ENCODE data around the gene NXT1. TPM values are rescaled to one million over a fixed set of nuclear protein-coding genes. Genes with fewer than 3 reads are reported as not detected.

Gene NXT1
- total and polyA plus RNA-seq, 2 experiments from 2014 or later = 30.2 to 34.4 TPM

DNA sequence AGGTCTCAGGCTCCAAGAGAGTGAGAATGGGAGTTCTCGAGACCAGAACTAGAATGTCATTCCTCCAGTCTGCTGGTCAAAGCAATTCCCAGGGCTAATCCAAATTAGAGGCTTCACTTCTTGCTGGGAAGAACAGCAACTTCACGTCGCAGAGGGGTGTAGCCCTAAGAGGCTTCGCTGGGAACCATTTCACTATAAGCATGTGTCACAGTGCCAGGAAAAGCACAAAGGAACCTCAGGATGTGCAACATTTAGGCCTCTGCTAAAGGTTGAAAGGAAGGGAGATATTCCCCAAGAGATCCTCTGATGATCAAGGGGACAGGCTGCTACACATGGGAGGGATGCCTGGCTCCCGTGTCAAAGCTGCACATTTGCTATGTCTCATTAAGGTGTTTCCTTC, 35.9 kb upstream of the NXT1 start (continued):
- TF ChIP-seq, protein P1, sequence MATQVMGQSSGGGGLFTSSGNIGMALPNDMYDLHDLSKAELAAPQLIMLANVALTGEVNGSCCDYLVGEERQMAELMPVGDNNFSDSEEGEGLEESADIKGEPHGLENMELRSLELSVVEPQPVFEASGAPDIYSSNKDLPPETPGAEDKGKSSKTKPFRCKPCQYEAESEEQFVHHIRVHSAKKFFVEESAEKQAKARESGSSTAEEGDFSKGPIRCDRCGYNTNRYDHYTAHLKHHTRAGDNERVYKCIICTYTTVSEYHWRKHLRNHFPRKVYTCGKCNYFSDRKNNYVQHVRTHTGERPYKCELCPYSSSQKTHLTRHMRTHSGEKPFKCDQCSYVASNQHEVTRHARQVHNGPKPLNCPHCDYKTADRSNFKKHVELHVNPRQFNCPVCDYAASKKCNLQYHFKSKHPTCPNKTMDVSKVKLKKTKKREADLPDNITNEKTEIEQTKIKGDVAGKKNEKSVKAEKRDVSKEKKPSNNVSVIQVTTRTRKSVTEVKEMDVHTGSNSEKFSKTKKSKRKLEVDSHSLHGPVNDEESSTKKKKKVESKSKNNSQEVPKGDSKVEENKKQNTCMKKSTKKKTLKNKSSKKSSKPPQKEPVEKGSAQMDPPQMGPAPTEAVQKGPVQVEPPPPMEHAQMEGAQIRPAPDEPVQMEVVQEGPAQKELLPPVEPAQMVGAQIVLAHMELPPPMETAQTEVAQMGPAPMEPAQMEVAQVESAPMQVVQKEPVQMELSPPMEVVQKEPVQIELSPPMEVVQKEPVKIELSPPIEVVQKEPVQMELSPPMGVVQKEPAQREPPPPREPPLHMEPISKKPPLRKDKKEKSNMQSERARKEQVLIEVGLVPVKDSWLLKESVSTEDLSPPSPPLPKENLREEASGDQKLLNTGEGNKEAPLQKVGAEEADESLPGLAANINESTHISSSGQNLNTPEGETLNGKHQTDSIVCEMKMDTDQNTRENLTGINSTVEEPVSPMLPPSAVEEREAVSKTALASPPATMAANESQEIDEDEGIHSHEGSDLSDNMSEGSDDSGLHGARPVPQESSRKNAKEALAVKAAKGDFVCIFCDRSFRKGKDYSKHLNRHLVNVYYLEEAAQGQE (IDR thresholded peaks at IDR 0.05; ENCODE audit: unreplicated experiment) = no peak

DNA sequence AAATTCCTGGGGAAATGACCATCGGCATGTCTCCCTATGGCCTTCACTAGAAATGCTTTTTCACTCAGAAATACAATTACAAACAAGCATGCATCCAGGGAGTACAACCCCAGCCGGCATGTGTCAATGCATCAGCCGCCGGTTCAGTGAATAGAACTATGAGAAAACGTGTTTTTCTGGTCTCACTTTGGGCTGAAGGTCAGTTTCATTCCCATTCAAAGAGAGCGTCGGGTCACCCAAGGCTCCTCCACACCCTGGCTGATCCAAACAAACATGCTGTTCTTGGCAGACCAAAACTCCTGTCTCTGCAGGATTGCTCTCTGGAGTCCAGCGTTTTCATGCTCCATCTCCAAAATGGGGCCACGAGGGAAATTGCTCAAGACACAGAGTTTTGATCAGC, 35.5 kb upstream of the NXT1 start:
- Mint-ChIP-seq H3K27me3 (ENCODE audit: insufficient read depth, low read depth, poor library complexity) (peaks cover 3% of the 10 kb centered on the region), H3K4me1 (no peaks in the 10 kb centered on the region), H3K9me3 (no peaks in the 10 kb centered on the region; the same call in 2 of the 3 replicates), H3K27ac (no peak overlapping the region), H3K36me3 (ENCODE audit: low read depth) (no peaks in the 10 kb centered on the region; the same call in 2 of the 3 replicates), H3K4me3 (no peak overlapping the region)
- no peaks in the 10 kb centered on the region for H4K20me1 ChIP-seq (replicated peaks; ENCODE audit: insufficient read depth)
- H3K79me2 ChIP-seq (replicated peaks; ENCODE audit: insufficient read depth) = no peaks in the 10 kb centered on the region
- no peaks in the 10 kb centered on the region for H3K27me3 ChIP-seq (ENCODE audit: insufficient read depth)
- DNase-seq (ENCODE audit: low spot score) = no peak
- no peak for ATAC-seq
- H3K36me3 ChIP-seq (ENCODE audit: insufficient read depth) = no peaks in the 10 kb centered on the region
- no peaks in the 10 kb centered on the region for H3F3A ChIP-seq (replicated peaks; ENCODE audit: low read depth)
- H2AFZ ChIP-seq = no peak overlapping the region
- H3K27ac ChIP-seq (ENCODE audit: low read depth) = no peak overlapping the region
- no peaks in the 10 kb centered on the region for H3K4me1 ChIP-seq (ENCODE audit: insufficient read depth)
- no peak overlapping the region for H3K4me3 ChIP-seq
- no peaks in the 10 kb centered on the region for H3K9me2 ChIP-seq (ENCODE audit: insufficient read depth)
- H3K4me2 ChIP-seq = no peak overlapping the region
- TF ChIP-seq EZH2 (IDR thresholded peaks at IDR 0.05; ENCODE audit: low read depth, unreplicated experiment) = no peak
- no peak for TF ChIP-seq POLR2AphosphoS5 (IDR thresholded peaks at IDR 0.05; ENCODE audit: low read depth)
- no peak for TF ChIP-seq JUNB (IDR thresholded peaks at IDR 0.05; ENCODE audit: unreplicated experiment)
- TF ChIP-seq CREB1 (CRISPR knock-in tag; IDR thresholded peaks at IDR 0.05; ENCODE audit: low read depth) = no peak
- no peak for TF ChIP-seq EZH2phosphoT487 (IDR thresholded peaks at IDR 0.05; ENCODE audit: unreplicated experiment)
- TF ChIP-seq, protein P2, sequence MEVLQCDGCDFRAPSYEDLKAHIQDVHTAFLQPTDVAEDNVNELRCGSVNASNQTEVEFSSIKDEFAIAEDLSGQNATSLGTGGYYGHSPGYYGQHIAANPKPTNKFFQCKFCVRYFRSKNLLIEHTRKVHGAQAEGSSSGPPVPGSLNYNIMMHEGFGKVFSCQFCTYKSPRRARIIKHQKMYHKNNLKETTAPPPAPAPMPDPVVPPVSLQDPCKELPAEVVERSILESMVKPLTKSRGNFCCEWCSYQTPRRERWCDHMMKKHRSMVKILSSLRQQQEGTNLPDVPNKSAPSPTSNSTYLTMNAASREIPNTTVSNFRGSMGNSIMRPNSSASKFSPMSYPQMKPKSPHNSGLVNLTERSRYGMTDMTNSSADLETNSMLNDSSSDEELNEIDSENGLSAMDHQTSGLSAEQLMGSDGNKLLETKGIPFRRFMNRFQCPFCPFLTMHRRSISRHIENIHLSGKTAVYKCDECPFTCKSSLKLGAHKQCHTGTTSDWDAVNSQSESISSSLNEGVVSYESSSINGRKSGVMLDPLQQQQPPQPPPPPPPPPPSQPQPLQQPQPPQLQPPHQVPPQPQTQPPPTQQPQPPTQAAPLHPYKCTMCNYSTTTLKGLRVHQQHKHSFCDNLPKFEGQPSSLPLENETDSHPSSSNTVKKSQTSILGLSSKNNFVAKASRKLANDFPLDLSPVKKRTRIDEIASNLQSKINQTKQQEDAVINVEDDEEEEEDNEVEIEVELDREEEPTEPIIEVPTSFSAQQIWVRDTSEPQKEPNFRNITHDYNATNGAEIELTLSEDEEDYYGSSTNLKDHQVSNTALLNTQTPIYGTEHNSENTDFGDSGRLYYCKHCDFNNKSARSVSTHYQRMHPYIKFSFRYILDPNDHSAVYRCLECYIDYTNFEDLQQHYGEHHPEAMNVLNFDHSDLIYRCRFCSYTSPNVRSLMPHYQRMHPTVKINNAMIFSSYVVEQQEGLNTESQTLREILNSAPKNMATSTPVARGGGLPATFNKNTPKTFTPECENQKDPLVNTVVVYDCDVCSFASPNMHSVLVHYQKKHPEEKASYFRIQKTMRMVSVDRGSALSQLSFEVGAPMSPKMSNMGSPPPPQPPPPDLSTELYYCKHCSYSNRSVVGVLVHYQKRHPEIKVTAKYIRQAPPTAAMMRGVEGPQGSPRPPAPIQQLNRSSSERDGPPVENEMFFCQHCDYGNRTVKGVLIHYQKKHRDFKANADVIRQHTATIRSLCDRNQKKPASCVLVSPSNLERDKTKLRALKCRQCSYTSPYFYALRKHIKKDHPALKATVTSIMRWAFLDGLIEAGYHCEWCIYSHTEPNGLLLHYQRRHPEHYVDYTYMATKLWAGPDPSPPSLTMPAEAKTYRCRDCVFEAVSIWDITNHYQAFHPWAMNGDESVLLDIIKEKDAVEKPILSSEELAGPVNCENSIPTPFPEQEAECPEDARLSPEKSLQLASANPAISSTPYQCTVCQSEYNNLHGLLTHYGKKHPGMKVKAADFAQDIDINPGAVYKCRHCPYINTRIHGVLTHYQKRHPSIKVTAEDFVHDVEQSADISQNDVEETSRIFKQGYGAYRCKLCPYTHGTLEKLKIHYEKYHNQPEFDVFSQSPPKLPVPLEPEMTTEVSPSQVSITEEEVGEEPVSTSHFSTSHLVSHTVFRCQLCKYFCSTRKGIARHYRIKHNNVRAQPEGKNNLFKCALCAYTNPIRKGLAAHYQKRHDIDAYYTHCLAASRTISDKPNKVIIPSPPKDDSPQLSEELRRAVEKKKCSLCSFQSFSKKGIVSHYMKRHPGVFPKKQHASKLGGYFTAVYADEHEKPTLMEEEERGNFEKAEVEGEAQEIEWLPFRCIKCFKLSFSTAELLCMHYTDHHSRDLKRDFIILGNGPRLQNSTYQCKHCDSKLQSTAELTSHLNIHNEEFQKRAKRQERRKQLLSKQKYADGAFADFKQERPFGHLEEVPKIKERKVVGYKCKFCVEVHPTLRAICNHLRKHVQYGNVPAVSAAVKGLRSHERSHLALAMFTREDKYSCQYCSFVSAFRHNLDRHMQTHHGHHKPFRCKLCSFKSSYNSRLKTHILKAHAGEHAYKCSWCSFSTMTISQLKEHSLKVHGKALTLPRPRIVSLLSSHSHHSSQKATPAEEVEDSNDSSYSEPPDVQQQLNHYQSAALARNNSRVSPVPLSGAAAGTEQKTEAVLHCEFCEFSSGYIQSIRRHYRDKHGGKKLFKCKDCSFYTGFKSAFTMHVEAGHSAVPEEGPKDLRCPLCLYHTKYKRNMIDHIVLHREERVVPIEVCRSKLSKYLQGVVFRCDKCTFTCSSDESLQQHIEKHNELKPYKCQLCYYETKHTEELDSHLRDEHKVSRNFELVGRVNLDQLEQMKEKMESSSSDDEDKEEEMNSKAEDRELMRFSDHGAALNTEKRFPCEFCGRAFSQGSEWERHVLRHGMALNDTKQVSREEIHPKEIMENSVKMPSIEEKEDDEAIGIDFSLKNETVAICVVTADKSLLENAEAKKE (CRISPR knock-in tag; IDR thresholded peaks at IDR 0.05) = no peak
- TF ChIP-seq, protein P3, sequence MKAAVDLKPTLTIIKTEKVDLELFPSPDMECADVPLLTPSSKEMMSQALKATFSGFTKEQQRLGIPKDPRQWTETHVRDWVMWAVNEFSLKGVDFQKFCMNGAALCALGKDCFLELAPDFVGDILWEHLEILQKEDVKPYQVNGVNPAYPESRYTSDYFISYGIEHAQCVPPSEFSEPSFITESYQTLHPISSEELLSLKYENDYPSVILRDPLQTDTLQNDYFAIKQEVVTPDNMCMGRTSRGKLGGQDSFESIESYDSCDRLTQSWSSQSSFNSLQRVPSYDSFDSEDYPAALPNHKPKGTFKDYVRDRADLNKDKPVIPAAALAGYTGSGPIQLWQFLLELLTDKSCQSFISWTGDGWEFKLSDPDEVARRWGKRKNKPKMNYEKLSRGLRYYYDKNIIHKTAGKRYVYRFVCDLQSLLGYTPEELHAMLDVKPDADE (IDR thresholded peaks at IDR 0.05) = no peak
- TF ChIP-seq, protein P4, sequence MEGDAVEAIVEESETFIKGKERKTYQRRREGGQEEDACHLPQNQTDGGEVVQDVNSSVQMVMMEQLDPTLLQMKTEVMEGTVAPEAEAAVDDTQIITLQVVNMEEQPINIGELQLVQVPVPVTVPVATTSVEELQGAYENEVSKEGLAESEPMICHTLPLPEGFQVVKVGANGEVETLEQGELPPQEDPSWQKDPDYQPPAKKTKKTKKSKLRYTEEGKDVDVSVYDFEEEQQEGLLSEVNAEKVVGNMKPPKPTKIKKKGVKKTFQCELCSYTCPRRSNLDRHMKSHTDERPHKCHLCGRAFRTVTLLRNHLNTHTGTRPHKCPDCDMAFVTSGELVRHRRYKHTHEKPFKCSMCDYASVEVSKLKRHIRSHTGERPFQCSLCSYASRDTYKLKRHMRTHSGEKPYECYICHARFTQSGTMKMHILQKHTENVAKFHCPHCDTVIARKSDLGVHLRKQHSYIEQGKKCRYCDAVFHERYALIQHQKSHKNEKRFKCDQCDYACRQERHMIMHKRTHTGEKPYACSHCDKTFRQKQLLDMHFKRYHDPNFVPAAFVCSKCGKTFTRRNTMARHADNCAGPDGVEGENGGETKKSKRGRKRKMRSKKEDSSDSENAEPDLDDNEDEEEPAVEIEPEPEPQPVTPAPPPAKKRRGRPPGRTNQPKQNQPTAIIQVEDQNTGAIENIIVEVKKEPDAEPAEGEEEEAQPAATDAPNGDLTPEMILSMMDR (conservative IDR thresholded peaks at IDR 0.05; ENCODE audit: low read depth in 2 of 2) = no peak
- no peak for TF ChIP-seq ZNF331 (CRISPR knock-in tag; IDR thresholded peaks at IDR 0.05; ENCODE audit: low read depth)
- no peak for TF ChIP-seq NANOG (IDR thresholded peaks at IDR 0.05; ENCODE audit: borderline replicate concordance)
- TF ChIP-seq STAT1 (IDR thresholded peaks at IDR 0.05; ENCODE audit: unreplicated experiment) = no peak
- TF ChIP-seq ZNF114 (CRISPR knock-in tag; IDR thresholded peaks at IDR 0.05) = no peak

Data from GM23338 (cell line).